IMR-90 (cell line): ENCODE results near the gene FOXO3. TPM values are rescaled to one million over a fixed set of nuclear protein-coding genes. Genes with fewer than 3 reads are reported as not detected.

Experiments
- ATAC-seq: fragments of 200-7000 bp; cut with Tn5 transposase; 2 replicates; pipeline ENCODE4 v1.9.1; 2020; ENCODE audit warnings: low read depth, mild to moderate bottlenecking, moderate library complexity
- BruUV-seq: library from RNA; stranded (reverse); fragments of 400-500 nt; replicated peaks from 2 replicates; lab custom pipeline; 2021; lab: Mats Ljungman, UMichigan
- CTCF ChIA-PET: fragments of 300-600 bp; formaldehyde crosslinking; extraction: SDS; loops from one replicate; lab custom pipeline; 2021; ENCODE audit warnings: antibody characterized with exemption; lab: Yijun Ruan, JAX
- POLR2A ChIA-PET: fragments of 300-600 bp; sonication (Branson Sonifier 250); formaldehyde crosslinking; loops from one replicate; lab custom pipeline; 2022; ENCODE audit warnings: antibody characterized with exemption; ENCODE audit not compliant: unreplicated experiment; lab: Charles Lee
- DNase-seq: peaks from one replicate; pipeline ENCODE4 v3.0.0; 2013
- H2AFZ ChIP-seq: replicated peaks from 2 replicates; pipeline ENCODE3; 2013; ENCODE audit warnings: low read length, mild to moderate bottlenecking; ENCODE audit not compliant: poor library complexity
- H2AK5ac ChIP-seq: 2 replicates; pipeline ENCODE4 v1.6.1; 2013; ENCODE audit warnings: low read depth, low read length, inconsistent platforms
- H2AK9ac ChIP-seq: replicated peaks from 2 replicates; pipeline ENCODE3; 2013; ENCODE audit warnings: mild to moderate bottlenecking, low read depth, low read length, moderate library complexity; ENCODE audit not compliant: poor library complexity
- H2BK120ac ChIP-seq: 2 replicates; pipeline ENCODE4 v1.6.1; 2013; ENCODE audit warnings: low read depth, low read length, inconsistent platforms
- H2BK15ac ChIP-seq: 3 replicates; pipeline ENCODE4 v1.6.1; 2013; ENCODE audit warnings: low read depth, low read length, inconsistent platforms
- H2BK20ac ChIP-seq: 2 replicates; pipeline ENCODE4 v1.6.1; 2013; ENCODE audit warnings: low read depth, mild to moderate bottlenecking, inconsistent platforms, low read length, moderate library complexity
- H2BK5ac ChIP-seq: 2 replicates; pipeline ENCODE4 v1.6.1; 2013; ENCODE audit warnings: mild to moderate bottlenecking, low read depth, low read length, inconsistent platforms; ENCODE audit not compliant: poor library complexity, severe bottlenecking
- H3K14ac ChIP-seq: replicated peaks from 2 replicates; pipeline ENCODE4 v1.6.1; 2013; ENCODE audit warnings: low read depth, low read length, inconsistent platforms
- H3K18ac ChIP-seq: 2 replicates; pipeline ENCODE4 v1.6.1; 2013; ENCODE audit warnings: low read depth, low read length, control low read depth
- H3K23ac ChIP-seq: 2 replicates; pipeline ENCODE4 v1.6.1; 2013; ENCODE audit warnings: low read depth, low read length, inconsistent platforms
- H3K27ac ChIP-seq: 2 replicates; pipeline ENCODE4 v1.5.1; 2013; ENCODE audit warnings: mild to moderate bottlenecking, control low read depth, low read length; ENCODE audit not compliant: insufficient read depth
- H3K27me3 ChIP-seq: 2 replicates; pipeline ENCODE4 v1.6.1; 2013; ENCODE audit warnings: low read length; ENCODE audit not compliant: control insufficient read depth, insufficient read depth
- H3K36me3 ChIP-seq: 2 replicates; pipeline ENCODE4 v1.6.1; 2013; ENCODE audit warnings: low read length, mixed read lengths; ENCODE audit not compliant: control insufficient read depth, insufficient read depth
- H3K4ac ChIP-seq: 2 replicates; pipeline ENCODE4 v1.6.1; 2013; ENCODE audit warnings: low read depth, low read length, inconsistent platforms
- H3K4me1 ChIP-seq: 2 replicates; pipeline ENCODE4 v1.6.1; 2013; ENCODE audit warnings: low read length, mixed read lengths; ENCODE audit not compliant: control insufficient read depth, insufficient read depth
- H3K4me2 ChIP-seq: 2 replicates; pipeline ENCODE4 v1.6.1; 2013; ENCODE audit warnings: low read depth, mild to moderate bottlenecking, control low read depth, low read length, moderate library complexity
- H3K4me3 ChIP-seq: 2 replicates; pipeline ENCODE4 v1.5.1; 2013; ENCODE audit warnings: low read depth, mild to moderate bottlenecking, control low read depth, low read length, moderate library complexity; ENCODE audit not compliant: insufficient read depth
- H3K56ac ChIP-seq: 2 replicates; pipeline ENCODE4 v1.6.1; 2013; ENCODE audit warnings: low read length, inconsistent platforms; ENCODE audit not compliant: insufficient read depth; ENCODE audit errors: extremely low read depth
- H3K79me1 ChIP-seq, 2 experiments: 2 replicates each; pipeline ENCODE4 v1.6.1; 2013; ENCODE audit warnings: low read length in 2 of 2, inconsistent platforms in 1 of 2, low read depth in 1 of 2
- H3K9ac ChIP-seq: 2 replicates; pipeline ENCODE4 v1.6.1; 2013; ENCODE audit warnings: low read depth, low read length, control low read depth
- H3K9me1 ChIP-seq: 2 replicates; pipeline ENCODE4 v1.6.1; 2013; ENCODE audit warnings: low read length, inconsistent platforms; ENCODE audit not compliant: insufficient read depth
- H3K9me3 ChIP-seq: 2 replicates; pipeline ENCODE4 v1.6.1; 2013; ENCODE audit warnings: low read length; ENCODE audit not compliant: control insufficient read depth, insufficient read depth
- H4K20me1 ChIP-seq: 2 replicates; pipeline ENCODE4 v1.6.1; 2013; ENCODE audit warnings: low read length, inconsistent platforms; ENCODE audit not compliant: insufficient read depth
- H4K5ac ChIP-seq: 2 replicates; pipeline ENCODE4 v1.6.1; 2013; ENCODE audit warnings: mild to moderate bottlenecking, low read depth, low read length, control low read depth
- H4K8ac ChIP-seq, 2 experiments: 2 replicates each; pipeline ENCODE4 v1.6.1; 2013; ENCODE audit warnings: low read depth in 2 of 2, low read length in 2 of 2, control low read depth in 1 of 2, inconsistent platforms in 1 of 2
- H4K91ac ChIP-seq: 2 replicates; pipeline ENCODE4 v1.6.1; 2013; ENCODE audit warnings: low read depth, low read length, inconsistent platforms; ENCODE audit not compliant: insufficient read depth
- CEBPB ChIP-seq: IDR thresholded peaks from 2 replicates; pipeline ENCODE4 v1.6.1; 2012; ENCODE audit warnings: low read depth, low read length, improper control_type of control experiment
- FOS ChIP-seq: fragments of 150-350 bp; IDR thresholded peaks from 2 replicates; pipeline ENCODE4 v1.6.1; 2016; ENCODE audit warnings: low read depth, low read length
- POLR2A ChIP-seq: IDR thresholded peaks from 2 replicates; pipeline ENCODE4 v1.6.1; 2012; ENCODE audit warnings: mild to moderate bottlenecking, low read depth, low read length
- USF2 ChIP-seq: fragments of 150-350 bp; IDR thresholded peaks from 2 replicates; pipeline ENCODE4 v1.6.1; 2017; ENCODE audit warnings: mild to moderate bottlenecking, antibody characterized with exemption, low read length, low read depth
- WGBS, 2 experiments: methylation state at CpG; one replicate each; pipeline versions ENCODE4 v1.1.5 to v1.1.7; 2013; ENCODE audit warnings: missing lambda C conversion rate in 2 of 2; ENCODE audit not compliant: insufficient read length in 1 of 2; ENCODE audit errors: extremely low coverage in 2 of 2; 5-methylcytosine and 5-hydroxymethylcytosine counted together
- dilution Hi-C: fragments of 300-500 bp; cut with HindIII; formaldehyde crosslinking; loops from one replicate; pipeline ENCODE4 v1.14.3; 2018; ENCODE audit warnings: low sequenced_read_pairs; ENCODE audit not compliant: unreplicated experiment
- in situ Hi-C: fragments of 300-500 bp; cut with MboI; formaldehyde crosslinking; loops from 3 replicates; pipeline ENCODE4 v1.14.3; 2019; ENCODE audit warnings: low sequenced_read_pairs, inconsistent platforms, mixed read lengths
- intact Hi-C: fragments of 100-400 bp; cut with micrococcal nuclease; formaldehyde crosslinking; loops from 2 replicates; pipeline ENCODE4 v1.10.0; 2022
- polyA plus RNA-seq, 3 experiments: library from polyadenylated mRNA; depleted of rRNA; stranded (reverse); fragments of >200 nt; gene quantifications; 2 replicates each; pipeline ENCODE4 v1.2.3, GENCODE V29; 2012; ENCODE audit warnings: low replicate concordance in 1 of 3
- total RNA-seq: library from RNA; depleted of rRNA; stranded (reverse); fragments of >200 nt; gene quantifications from 2 replicates; pipeline ENCODE4 v1.2.3, GENCODE V29; 2012

Gene FOXO3
- total and polyA plus RNA-seq, 2 of the 4 experiments (the other 2 are of a cell fraction): 17.5 to 38.7 TPM

DNA sequence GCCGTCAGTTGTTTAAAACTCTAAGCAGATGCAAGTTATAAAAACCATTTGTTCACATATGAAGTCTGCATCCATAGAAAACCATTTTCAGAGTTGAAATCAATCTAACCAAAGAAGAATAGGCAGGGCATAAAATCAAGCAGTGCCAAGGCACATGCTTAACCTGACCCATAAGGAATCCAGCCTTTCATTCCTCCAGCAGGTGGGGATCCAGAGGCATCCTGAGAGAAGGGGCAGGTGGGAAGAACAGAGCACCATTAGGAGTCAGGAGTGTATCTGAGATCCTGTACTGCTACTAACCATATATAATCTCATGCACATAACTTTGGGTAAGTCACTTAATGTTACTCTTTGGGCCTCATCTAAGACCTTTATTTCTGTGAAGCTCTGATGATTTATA is 29.4 kb upstream of the FOXO3 start:
- Histone ChIP-seq H3K27me3 (peaks cover 20% of the 10 kb centered on the region), H3K56ac (no peak overlapping the region), H4K5ac (no peak overlapping the region), H4K91ac (no peak overlapping the region), H3K18ac (no peak overlapping the region), H3K4ac (no peak overlapping the region), H2AFZ (no peak overlapping the region), H3K36me3 (no peaks in the 10 kb centered on the region), H3K9me1 (no peaks in the 10 kb centered on the region; the same call in 1 of the 2 replicates), H2BK20ac (no peak overlapping the region), H4K8ac (no peak overlapping the region), H2BK120ac (no peak overlapping the region), H3K9ac (no peak overlapping the region), H3K27ac (no peak overlapping the region), H4K20me1 (no peaks in the 10 kb centered on the region; the same call in 1 of the 2 replicates), H3K4me2 (no peak overlapping the region), H2BK5ac (no peak overlapping the region), H2AK9ac (no peak overlapping the region), H3K4me1 (no peaks in the 10 kb centered on the region), H3K79me1 (no peaks in the 10 kb centered on the region), H2BK15ac (no peak overlapping the region), H3K9me3 (no peaks in the 10 kb centered on the region), H3K23ac (no peak overlapping the region), H3K4me3 (no peak overlapping the region), H2AK5ac (no peak overlapping the region), H3K14ac (no peak overlapping the region)
- POLR2A ChIA-PET: no interaction called here
- dilution Hi-C loops (loop anchor here (25.0 kb wide), 1 partner anchor 531 kb away; no protein-coding TSS in a partner anchor), intact Hi-C loops (no loop called here), in situ Hi-C loops (loop anchor here (25.0 kb wide), 1 partner anchor 856 kb away; the partner anchor contains the start of gene CD164)
- CTCF ChIA-PET: no interaction called here
- WGBS, 2 experiments: no CpG with 5 or more reads among the region's 1 CpG
- no TSS peak for BruUV-seq
- TF ChIP-seq USF2: no peak
- TF ChIP-seq POLR2A: no peak
- no peak for TF ChIP-seq CEBPB
- no peak for TF ChIP-seq FOS
- DNase-seq (no peak), ATAC-seq (no peak)
